HepG2 (cell line): ENCODE data around the gene CDYL2. TPM values are rescaled to one million over a fixed set of nuclear protein-coding genes. Genes with fewer than 3 reads are reported as not detected.

Experiments
- ATAC-seq: fragments of 200-7000 bp; cut with Tn5 transposase; 3 replicates; pipeline ENCODE4 v1.9.1; 2020; ENCODE audit warnings: mild to moderate bottlenecking, moderate library complexity
- BruUV-seq: library from RNA; stranded (reverse); fragments of 400-500 nt; replicated peaks from 2 replicates; lab custom pipeline; 2021; lab: Mats Ljungman, UMichigan
- CTCF ChIA-PET: fragments of 300-600 bp; formaldehyde crosslinking; extraction: SDS; loops from one replicate; lab custom pipeline; 2021; ENCODE audit warnings: low total read pairs, inconsistent platforms, low intra/inter-chr PET ratio; lab: Yijun Ruan, JAX
- POLR2A ChIA-PET: fragments of 350-600 bp; sonication (Branson Sonifier 250); formaldehyde crosslinking; loops from one replicate; lab custom pipeline; 2020; ENCODE audit warnings: antibody characterized with exemption, inconsistent platforms; lab: Yijun Ruan, JAX
- DNase-seq: peaks from one replicate; pipeline ENCODE4 v3.0.0-alpha.2; 2015; ENCODE audit warnings: low spot score
- FAIRE-seq: peaks from 3 replicates; lab custom pipeline; 2011; peaks lifted over from hg19 to GRCh38; lab: Jason Lieb, UNC
- H2AFZ ChIP-seq: one replicate; pipeline ENCODE4 v1.6.1; 2011; ENCODE audit warnings: low read length, inconsistent platforms
- H3K27ac ChIP-seq: fragments of 300-600 bp; 3 replicates; pipeline ENCODE4 v1.8.0; 2011; ENCODE audit warnings: mixed run types, mild to moderate bottlenecking, mixed read lengths, low read length, inconsistent platforms; ENCODE audit not compliant: insufficient read depth; ENCODE audit errors: extremely low read length
- H3K27me3 ChIP-seq, 2 experiments: fragments of 200-600 bp in 1 of 2; 2 replicates in 1 of 2; 3 replicates in 1 of 2; pipeline versions ENCODE4 v1.6.0 to v1.8.0; 2011; ENCODE audit warnings: low read length in 2 of 2, mild to moderate bottlenecking in 2 of 2, moderate library complexity in 2 of 2, inconsistent platforms in 1 of 2; ENCODE audit not compliant: insufficient read depth in 2 of 2, control insufficient read depth in 1 of 2
- H3K36me3 ChIP-seq, 2 experiments: fragments of 200-600 bp in 1 of 2; replicated peaks in 1 of 2; 2 replicates in 1 of 2; 3 replicates in 1 of 2; pipeline versions ENCODE4 v1.5.1 to v1.8.0; 2011; ENCODE audit warnings: low read length in 2 of 2, inconsistent platforms in 1 of 2; ENCODE audit not compliant: insufficient read depth in 2 of 2, control insufficient read depth in 1 of 2
- H3K4me1 ChIP-seq: 2 replicates; pipeline ENCODE4 v1.5.1; 2012; ENCODE audit warnings: low read length, inconsistent platforms; ENCODE audit not compliant: insufficient read depth
- H3K4me2 ChIP-seq: 2 replicates; pipeline ENCODE4 v1.6.0; 2011; ENCODE audit warnings: low read depth, low read length, inconsistent platforms
- H3K4me3 ChIP-seq, 3 experiments: fragments of 200-600 bp in 1 of 3; sonication (generic), shearing (Covaris generic) in 1 of 3; replicated peaks in 1 of 3; 2 replicates each; pipeline ENCODE4 v1.5.1; 2011 to 2016; ENCODE audit warnings: low read length in 3 of 3, inconsistent platforms in 2 of 3, low read depth in 2 of 3, mild to moderate bottlenecking in 2 of 3, control low read depth in 1 of 3, mixed read lengths in 1 of 3; ENCODE audit not compliant: insufficient read depth in 1 of 3
- H3K79me2 ChIP-seq: one replicate; pipeline ENCODE4 v1.6.1; 2011; ENCODE audit warnings: low read length, inconsistent platforms; ENCODE audit not compliant: insufficient read depth
- H3K9ac ChIP-seq: 2 replicates; pipeline ENCODE4 v1.6.0; 2011; ENCODE audit warnings: mild to moderate bottlenecking, low read depth, low read length, inconsistent platforms; ENCODE audit not compliant: insufficient read depth
- H3K9me3 ChIP-seq: 2 replicates; pipeline ENCODE4 v1.5.1; 2012; ENCODE audit warnings: mild to moderate bottlenecking, low read length
- H4K20me1 ChIP-seq: 2 replicates; pipeline ENCODE4 v1.6.0; 2011; ENCODE audit warnings: inconsistent platforms, mild to moderate bottlenecking, low read length, moderate library complexity; ENCODE audit not compliant: insufficient read depth
- ELF4 ChIP-seq: sonication (generic); formaldehyde crosslinking; IDR thresholded peaks from 2 replicates; pipeline ENCODE4 v1.5.0; 2020; ENCODE audit warnings: missing genetic modification reagents, mild to moderate bottlenecking, moderate library complexity, borderline replicate concordance
- IRX3 ChIP-seq: sonication (generic); formaldehyde crosslinking; IDR thresholded peaks from 2 replicates; pipeline ENCODE4 v1.8.1; 2023; ENCODE audit warnings: mild to moderate bottlenecking, low read depth, missing genetic modification reagents, borderline replicate concordance
- NCOA1 ChIP-seq: sonication (generic); formaldehyde crosslinking; IDR thresholded peaks from 2 replicates; pipeline ENCODE4 v1.9.0; 2021; ENCODE audit warnings: missing genetic modification reagents
- NFRKB ChIP-seq: fragments of 450-650 bp; IDR thresholded peaks from 2 replicates; pipeline ENCODE4 v1.6.1; 2017
- SNRNP70 ChIP-seq: fragments of 200-400 bp; formaldehyde crosslinking; IDR thresholded peaks from 2 replicates; pipeline ENCODE4 v1.6.1; 2017; ENCODE audit warnings: mild to moderate bottlenecking, low read depth, low read length, moderate library complexity
- SOX5 ChIP-seq: IDR thresholded peaks from 2 replicates; pipeline ENCODE4 v1.6.1; 2016; ENCODE audit warnings: borderline replicate concordance
- TOE1 ChIP-seq: sonication (generic); formaldehyde crosslinking; IDR thresholded peaks from 2 replicates; pipeline ENCODE4 v1.4.0; 2020; ENCODE audit warnings: mild to moderate bottlenecking, missing genetic modification reagents
- WGBS: methylation state at CpG from one replicate; pipeline ENCODE4 v1.1.6; 2017; ENCODE audit warnings: low lambda C conversion rate; 5-methylcytosine and 5-hydroxymethylcytosine counted together
- in situ Hi-C: cut with HindIII; loops from 2 replicates; pipeline ENCODE4 v1.10.0; 2017; ENCODE audit warnings: low pct_unique_long_range_greater_than_20kb; ENCODE audit not compliant: extremely low pct_ligation_motif_present
- intact Hi-C: fragments of 100-400 bp; cut with micrococcal nuclease; formaldehyde crosslinking; loops from one replicate; pipeline ENCODE4 v1.10.0; 2022; ENCODE audit not compliant: unreplicated experiment
- polyA plus RNA-seq, 8 experiments: library from polyadenylated mRNA; depleted of rRNA in 3 of 8; stranded (reverse) in 7 of 8; unstranded in 1 of 8; fragments of >200 nt; fragmentation: Illumina TruSeq in 4 of 8; extraction: Trizol in 4 of 8; gene quantifications; 2 replicates each; pipeline versions ENCODE4 v1.2.1 to v1.2.3, GENCODE V29; 2011 to 2016; ENCODE audit warnings: low read depth in 4 of 8, missing spikeins in 1 of 8, mixed read lengths in 1 of 8; ENCODE audit not compliant: insufficient read depth in 1 of 8
- total RNA-seq, 5 experiments: library from RNA; depleted of rRNA; stranded (reverse); fragments of >200 nt; fragmentation: Illumina TruSeq; extraction: Trizol; gene quantifications; 2 replicates each; pipeline ENCODE4 v1.2.3, GENCODE V29; 2016; ENCODE audit warnings: low read depth in 1 of 5
- TF ChIP-seq, protein P1 (sequence below): sonication (generic); formaldehyde crosslinking; conservative IDR thresholded peaks from 2 replicates; pipeline ENCODE4 v1.8.0; 2022; ENCODE audit warnings: low read depth, missing genetic modification reagents
- TF ChIP-seq, protein P2 (sequence below): sonication (generic); formaldehyde crosslinking; IDR thresholded peaks from 2 replicates; pipeline ENCODE4 v1.5.1; 2020; ENCODE audit warnings: mild to moderate bottlenecking, missing genetic modification reagents, moderate library complexity
- TF ChIP-seq, protein P3 (sequence below): IDR thresholded peaks from 2 replicates; pipeline ENCODE4 v1.6.1; 2012; ENCODE audit warnings: inconsistent platforms
- TF ChIP-seq, protein P4 (sequence below): sonication (generic); formaldehyde crosslinking; IDR thresholded peaks from 2 replicates; pipeline ENCODE4 v1.4.0; 2020; ENCODE audit warnings: missing genetic modification reagents
- TF ChIP-seq, protein P5 (sequence below): IDR thresholded peaks from 2 replicates; pipeline ENCODE4 v1.6.1; 2016; ENCODE audit warnings: missing genetic modification reagents, missing compliant biosample characterization

The CDYL2 gene
- total and polyA plus RNA-seq, 2 of the 13 experiments (the other 11 are each of a cell fraction or from before 2014, with no cell fraction given), result 0.07 to 0.35 TPM

DNA sequence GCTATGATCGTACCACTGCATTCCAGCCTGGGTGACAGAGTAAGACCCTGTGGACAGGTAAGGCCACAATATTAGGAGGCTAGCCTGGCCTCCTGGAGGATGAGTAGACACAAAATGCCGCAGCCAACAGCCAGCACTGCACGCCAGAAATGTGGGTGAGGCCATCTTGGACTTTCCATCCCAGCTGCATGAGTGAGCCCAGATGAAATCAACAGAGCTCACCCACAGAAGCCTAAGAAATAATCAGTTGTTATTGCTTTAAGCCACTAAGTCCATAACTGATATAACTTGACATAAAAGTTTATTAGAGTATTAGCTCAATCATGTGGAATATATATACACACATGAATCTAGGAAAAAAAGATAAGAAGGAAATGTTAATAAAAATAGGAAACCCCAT is 101.7 kb downstream of the CDYL2 start (continued):
- TF ChIP-seq, protein P1, sequence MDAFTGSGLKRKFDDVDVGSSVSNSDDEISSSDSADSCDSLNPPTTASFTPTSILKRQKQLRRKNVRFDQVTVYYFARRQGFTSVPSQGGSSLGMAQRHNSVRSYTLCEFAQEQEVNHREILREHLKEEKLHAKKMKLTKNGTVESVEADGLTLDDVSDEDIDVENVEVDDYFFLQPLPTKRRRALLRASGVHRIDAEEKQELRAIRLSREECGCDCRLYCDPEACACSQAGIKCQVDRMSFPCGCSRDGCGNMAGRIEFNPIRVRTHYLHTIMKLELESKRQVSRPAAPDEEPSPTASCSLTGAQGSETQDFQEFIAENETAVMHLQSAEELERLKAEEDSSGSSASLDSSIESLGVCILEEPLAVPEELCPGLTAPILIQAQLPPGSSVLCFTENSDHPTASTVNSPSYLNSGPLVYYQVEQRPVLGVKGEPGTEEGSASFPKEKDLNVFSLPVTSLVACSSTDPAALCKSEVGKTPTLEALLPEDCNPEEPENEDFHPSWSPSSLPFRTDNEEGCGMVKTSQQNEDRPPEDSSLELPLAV (CRISPR knock-in tag), result no peak
- TF ChIP-seq, protein P2, sequence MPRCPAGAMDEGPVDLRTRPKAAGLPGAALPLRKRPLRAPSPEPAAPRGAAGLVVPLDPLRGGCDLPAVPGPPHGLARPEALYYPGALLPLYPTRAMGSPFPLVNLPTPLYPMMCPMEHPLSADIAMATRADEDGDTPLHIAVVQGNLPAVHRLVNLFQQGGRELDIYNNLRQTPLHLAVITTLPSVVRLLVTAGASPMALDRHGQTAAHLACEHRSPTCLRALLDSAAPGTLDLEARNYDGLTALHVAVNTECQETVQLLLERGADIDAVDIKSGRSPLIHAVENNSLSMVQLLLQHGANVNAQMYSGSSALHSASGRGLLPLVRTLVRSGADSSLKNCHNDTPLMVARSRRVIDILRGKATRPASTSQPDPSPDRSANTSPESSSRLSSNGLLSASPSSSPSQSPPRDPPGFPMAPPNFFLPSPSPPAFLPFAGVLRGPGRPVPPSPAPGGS, result no peak
- TF ChIP-seq, protein P3, sequence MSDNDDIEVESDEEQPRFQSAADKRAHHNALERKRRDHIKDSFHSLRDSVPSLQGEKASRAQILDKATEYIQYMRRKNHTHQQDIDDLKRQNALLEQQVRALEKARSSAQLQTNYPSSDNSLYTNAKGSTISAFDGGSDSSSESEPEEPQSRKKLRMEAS, result no peak
- TF ChIP-seq SOX5 (CRISPR knock-in tag) (no peak), IRX3 (CRISPR knock-in tag) (no peak), ELF4 (CRISPR knock-in tag) (no peak)

DNA sequence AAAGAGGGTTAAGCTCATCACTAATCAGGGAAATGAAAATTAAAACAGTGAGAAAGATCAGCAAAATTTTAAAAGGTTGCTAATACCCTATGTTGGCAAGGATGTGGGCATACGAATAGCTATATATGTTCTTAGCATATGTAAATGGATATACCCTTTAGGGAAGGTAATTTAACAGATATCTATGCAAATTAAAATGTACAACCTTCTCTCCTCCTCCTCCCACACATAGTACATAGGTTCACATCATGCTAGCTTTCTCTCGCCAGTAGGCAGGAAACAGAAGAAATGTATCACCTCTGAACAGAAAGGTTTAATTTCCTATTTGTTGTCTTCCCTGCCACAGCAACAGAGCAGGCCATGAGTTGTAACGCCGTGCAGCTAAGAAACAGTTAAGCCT is 103.8 kb downstream of the CDYL2 start:
- ChIA-PET CTCF (no interaction called here), POLR2A (no interaction called here)
- no peak overlapping the region for H3K4me2 ChIP-seq
- WGBS, result 55% methylated on average over 4 of the region's 4 CpGs
- TF ChIP-seq TOE1, result no peak
- TF ChIP-seq, protein P4, sequence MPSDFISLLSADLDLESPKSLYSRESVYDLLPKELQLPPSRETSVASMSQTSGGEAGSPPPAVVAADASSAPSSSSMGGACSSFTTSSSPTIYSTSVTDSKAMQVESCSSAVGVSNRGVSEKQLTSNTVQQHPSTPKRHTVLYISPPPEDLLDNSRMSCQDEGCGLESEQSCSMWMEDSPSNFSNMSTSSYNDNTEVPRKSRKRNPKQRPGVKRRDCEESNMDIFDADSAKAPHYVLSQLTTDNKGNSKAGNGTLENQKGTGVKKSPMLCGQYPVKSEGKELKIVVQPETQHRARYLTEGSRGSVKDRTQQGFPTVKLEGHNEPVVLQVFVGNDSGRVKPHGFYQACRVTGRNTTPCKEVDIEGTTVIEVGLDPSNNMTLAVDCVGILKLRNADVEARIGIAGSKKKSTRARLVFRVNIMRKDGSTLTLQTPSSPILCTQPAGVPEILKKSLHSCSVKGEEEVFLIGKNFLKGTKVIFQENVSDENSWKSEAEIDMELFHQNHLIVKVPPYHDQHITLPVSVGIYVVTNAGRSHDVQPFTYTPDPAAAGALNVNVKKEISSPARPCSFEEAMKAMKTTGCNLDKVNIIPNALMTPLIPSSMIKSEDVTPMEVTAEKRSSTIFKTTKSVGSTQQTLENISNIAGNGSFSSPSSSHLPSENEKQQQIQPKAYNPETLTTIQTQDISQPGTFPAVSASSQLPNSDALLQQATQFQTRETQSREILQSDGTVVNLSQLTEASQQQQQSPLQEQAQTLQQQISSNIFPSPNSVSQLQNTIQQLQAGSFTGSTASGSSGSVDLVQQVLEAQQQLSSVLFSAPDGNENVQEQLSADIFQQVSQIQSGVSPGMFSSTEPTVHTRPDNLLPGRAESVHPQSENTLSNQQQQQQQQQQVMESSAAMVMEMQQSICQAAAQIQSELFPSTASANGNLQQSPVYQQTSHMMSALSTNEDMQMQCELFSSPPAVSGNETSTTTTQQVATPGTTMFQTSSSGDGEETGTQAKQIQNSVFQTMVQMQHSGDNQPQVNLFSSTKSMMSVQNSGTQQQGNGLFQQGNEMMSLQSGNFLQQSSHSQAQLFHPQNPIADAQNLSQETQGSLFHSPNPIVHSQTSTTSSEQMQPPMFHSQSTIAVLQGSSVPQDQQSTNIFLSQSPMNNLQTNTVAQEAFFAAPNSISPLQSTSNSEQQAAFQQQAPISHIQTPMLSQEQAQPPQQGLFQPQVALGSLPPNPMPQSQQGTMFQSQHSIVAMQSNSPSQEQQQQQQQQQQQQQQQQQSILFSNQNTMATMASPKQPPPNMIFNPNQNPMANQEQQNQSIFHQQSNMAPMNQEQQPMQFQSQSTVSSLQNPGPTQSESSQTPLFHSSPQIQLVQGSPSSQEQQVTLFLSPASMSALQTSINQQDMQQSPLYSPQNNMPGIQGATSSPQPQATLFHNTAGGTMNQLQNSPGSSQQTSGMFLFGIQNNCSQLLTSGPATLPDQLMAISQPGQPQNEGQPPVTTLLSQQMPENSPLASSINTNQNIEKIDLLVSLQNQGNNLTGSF (CRISPR knock-in tag), result no peak
- no peak for TF ChIP-seq SNRNP70
- no peak for TF ChIP-seq NFRKB
- TF ChIP-seq, protein P5, sequence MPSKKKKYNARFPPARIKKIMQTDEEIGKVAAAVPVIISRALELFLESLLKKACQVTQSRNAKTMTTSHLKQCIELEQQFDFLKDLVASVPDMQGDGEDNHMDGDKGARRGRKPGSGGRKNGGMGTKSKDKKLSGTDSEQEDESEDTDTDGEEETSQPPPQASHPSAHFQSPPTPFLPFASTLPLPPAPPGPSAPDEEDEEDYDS (CRISPR knock-in tag), result no peak
- no peak for TF ChIP-seq NCOA1 (CRISPR knock-in tag)
- DNase-seq, result no peak
- H3K36me3 ChIP-seq, result no peaks in the 10 kb centered on the region
- H3K9me3 ChIP-seq, result no peaks in the 10 kb centered on the region
- in situ Hi-C loops (no loop called here), intact Hi-C loops (no loop called here)
- no peak overlapping the region for H3K27ac ChIP-seq
- no TSS peak for BruUV-seq
- no peak overlapping the region for H2AFZ ChIP-seq
- no peak for ATAC-seq
- no peaks in the 10 kb centered on the region for H4K20me1 ChIP-seq
- no peaks in the 10 kb centered on the region for H3K4me1 ChIP-seq
- H3K4me3 ChIP-seq, result no peak overlapping the region
- H3K9ac ChIP-seq, result no peak overlapping the region
- H3K27me3 ChIP-seq, result no peaks in the 10 kb centered on the region
- H3K79me2 ChIP-seq, result no peaks in the 10 kb centered on the region
- FAIRE-seq, result no peak
